IMR-90 (cell line): ENCODE measurements around the gene SOWAHC. TPM values are rescaled to one million over a fixed set of nuclear protein-coding genes. Genes with fewer than 3 reads are reported as not detected.
"Not testable (repeated sequence)": the region's sequence is repeated elsewhere in the genome, so short reads cannot be mapped to it uniquely, and the experiment has no call there.

ENCODE experiments used
- ATAC-seq: fragments of 200-7000 bp; cut with Tn5 transposase; 2 replicates; pipeline ENCODE4 v1.9.1; 2020; ENCODE audit warnings: low read depth, mild to moderate bottlenecking, moderate library complexity
- BruUV-seq: library from RNA; stranded (reverse); fragments of 400-500 nt; replicated peaks from 2 replicates; lab custom pipeline; 2021; lab: Mats Ljungman, UMichigan
- CTCF ChIA-PET: fragments of 300-600 bp; formaldehyde crosslinking; extraction: SDS; loops from one replicate; lab custom pipeline; 2021; ENCODE audit warnings: antibody characterized with exemption; lab: Yijun Ruan, JAX
- POLR2A ChIA-PET: fragments of 300-600 bp; sonication (Branson Sonifier 250); formaldehyde crosslinking; loops from one replicate; lab custom pipeline; 2022; ENCODE audit warnings: antibody characterized with exemption; ENCODE audit not compliant: unreplicated experiment; lab: Charles Lee
- DNase-seq: peaks from one replicate; pipeline ENCODE4 v3.0.0; 2013
- H2AFZ ChIP-seq: replicated peaks from 2 replicates; pipeline ENCODE3; 2013; ENCODE audit warnings: low read length, mild to moderate bottlenecking; ENCODE audit not compliant: poor library complexity
- H2AK5ac ChIP-seq: 2 replicates; pipeline ENCODE4 v1.6.1; 2013; ENCODE audit warnings: low read depth, low read length, inconsistent platforms
- H2AK9ac ChIP-seq: replicated peaks from 2 replicates; pipeline ENCODE3; 2013; ENCODE audit warnings: mild to moderate bottlenecking, low read depth, low read length, moderate library complexity; ENCODE audit not compliant: poor library complexity
- H2BK120ac ChIP-seq: 2 replicates; pipeline ENCODE4 v1.6.1; 2013; ENCODE audit warnings: low read depth, low read length, inconsistent platforms
- H2BK15ac ChIP-seq: 3 replicates; pipeline ENCODE4 v1.6.1; 2013; ENCODE audit warnings: low read depth, low read length, inconsistent platforms
- H2BK20ac ChIP-seq: 2 replicates; pipeline ENCODE4 v1.6.1; 2013; ENCODE audit warnings: low read depth, mild to moderate bottlenecking, inconsistent platforms, low read length, moderate library complexity
- H2BK5ac ChIP-seq: 2 replicates; pipeline ENCODE4 v1.6.1; 2013; ENCODE audit warnings: mild to moderate bottlenecking, low read depth, low read length, inconsistent platforms; ENCODE audit not compliant: poor library complexity, severe bottlenecking
- H3K14ac ChIP-seq: replicated peaks from 2 replicates; pipeline ENCODE4 v1.6.1; 2013; ENCODE audit warnings: low read depth, low read length, inconsistent platforms
- H3K18ac ChIP-seq: 2 replicates; pipeline ENCODE4 v1.6.1; 2013; ENCODE audit warnings: low read depth, low read length, control low read depth
- H3K23ac ChIP-seq: 2 replicates; pipeline ENCODE4 v1.6.1; 2013; ENCODE audit warnings: low read depth, low read length, inconsistent platforms
- H3K27ac ChIP-seq: 2 replicates; pipeline ENCODE4 v1.5.1; 2013; ENCODE audit warnings: mild to moderate bottlenecking, control low read depth, low read length; ENCODE audit not compliant: insufficient read depth
- H3K27me3 ChIP-seq: 2 replicates; pipeline ENCODE4 v1.6.1; 2013; ENCODE audit warnings: low read length; ENCODE audit not compliant: control insufficient read depth, insufficient read depth
- H3K36me3 ChIP-seq: 2 replicates; pipeline ENCODE4 v1.6.1; 2013; ENCODE audit warnings: low read length, mixed read lengths; ENCODE audit not compliant: control insufficient read depth, insufficient read depth
- H3K4ac ChIP-seq: 2 replicates; pipeline ENCODE4 v1.6.1; 2013; ENCODE audit warnings: low read depth, low read length, inconsistent platforms
- H3K4me1 ChIP-seq: 2 replicates; pipeline ENCODE4 v1.6.1; 2013; ENCODE audit warnings: low read length, mixed read lengths; ENCODE audit not compliant: control insufficient read depth, insufficient read depth
- H3K4me2 ChIP-seq: 2 replicates; pipeline ENCODE4 v1.6.1; 2013; ENCODE audit warnings: low read depth, mild to moderate bottlenecking, control low read depth, low read length, moderate library complexity
- H3K4me3 ChIP-seq: 2 replicates; pipeline ENCODE4 v1.5.1; 2013; ENCODE audit warnings: low read depth, mild to moderate bottlenecking, control low read depth, low read length, moderate library complexity; ENCODE audit not compliant: insufficient read depth
- H3K56ac ChIP-seq: 2 replicates; pipeline ENCODE4 v1.6.1; 2013; ENCODE audit warnings: low read length, inconsistent platforms; ENCODE audit not compliant: insufficient read depth; ENCODE audit errors: extremely low read depth
- H3K79me1 ChIP-seq, 2 experiments: 2 replicates each; pipeline ENCODE4 v1.6.1; 2013; ENCODE audit warnings: low read length in 2 of 2, inconsistent platforms in 1 of 2, low read depth in 1 of 2
- H3K9ac ChIP-seq: 2 replicates; pipeline ENCODE4 v1.6.1; 2013; ENCODE audit warnings: low read depth, low read length, control low read depth
- H3K9me1 ChIP-seq: 2 replicates; pipeline ENCODE4 v1.6.1; 2013; ENCODE audit warnings: low read length, inconsistent platforms; ENCODE audit not compliant: insufficient read depth
- H3K9me3 ChIP-seq: 2 replicates; pipeline ENCODE4 v1.6.1; 2013; ENCODE audit warnings: low read length; ENCODE audit not compliant: control insufficient read depth, insufficient read depth
- H4K20me1 ChIP-seq: 2 replicates; pipeline ENCODE4 v1.6.1; 2013; ENCODE audit warnings: low read length, inconsistent platforms; ENCODE audit not compliant: insufficient read depth
- H4K5ac ChIP-seq: 2 replicates; pipeline ENCODE4 v1.6.1; 2013; ENCODE audit warnings: mild to moderate bottlenecking, low read depth, low read length, control low read depth
- H4K8ac ChIP-seq, 2 experiments: 2 replicates each; pipeline ENCODE4 v1.6.1; 2013; ENCODE audit warnings: low read depth in 2 of 2, low read length in 2 of 2, control low read depth in 1 of 2, inconsistent platforms in 1 of 2
- H4K91ac ChIP-seq: 2 replicates; pipeline ENCODE4 v1.6.1; 2013; ENCODE audit warnings: low read depth, low read length, inconsistent platforms; ENCODE audit not compliant: insufficient read depth
- CTCF ChIP-seq: conservative IDR thresholded peaks from 2 replicates; pipeline ENCODE4 v1.5.1; 2012; ENCODE audit warnings: mild to moderate bottlenecking, low read depth, low read length, improper control_type of control experiment
- WGBS, 2 experiments: methylation state at CpG; one replicate each; pipeline versions ENCODE4 v1.1.5 to v1.1.7; 2013; ENCODE audit warnings: missing lambda C conversion rate in 2 of 2; ENCODE audit not compliant: insufficient read length in 1 of 2; ENCODE audit errors: extremely low coverage in 2 of 2; 5-methylcytosine and 5-hydroxymethylcytosine counted together
- dilution Hi-C: fragments of 300-500 bp; cut with HindIII; formaldehyde crosslinking; loops from one replicate; pipeline ENCODE4 v1.14.3; 2018; ENCODE audit warnings: low sequenced_read_pairs; ENCODE audit not compliant: unreplicated experiment
- in situ Hi-C: fragments of 300-500 bp; cut with MboI; formaldehyde crosslinking; loops from 3 replicates; pipeline ENCODE4 v1.14.3; 2019; ENCODE audit warnings: low sequenced_read_pairs, inconsistent platforms, mixed read lengths
- intact Hi-C: fragments of 100-400 bp; cut with micrococcal nuclease; formaldehyde crosslinking; loops from 2 replicates; pipeline ENCODE4 v1.10.0; 2022
- polyA plus RNA-seq, 3 experiments: library from polyadenylated mRNA; depleted of rRNA; stranded (reverse); fragments of >200 nt; gene quantifications; 2 replicates each; pipeline ENCODE4 v1.2.3, GENCODE V29; 2012; ENCODE audit warnings: low replicate concordance in 1 of 3
- total RNA-seq: library from RNA; depleted of rRNA; stranded (reverse); fragments of >200 nt; gene quantifications from 2 replicates; pipeline ENCODE4 v1.2.3, GENCODE V29; 2012

Gene SOWAHC
- total and polyA plus RNA-seq, 2 of the 4 experiments (the other 2 are of a cell fraction), result 3.2 to 4.8 TPM

- no peak overlapping the region for H4K5ac ChIP-seq
- H3K27ac ChIP-seq, result no peak overlapping the region
- H3K14ac ChIP-seq, result no peak overlapping the region
- no peak overlapping the region for H4K91ac ChIP-seq
- ChIA-PET POLR2A (no interaction called here), CTCF (interaction anchor here (0.6 kb wide), 1 partner anchor 11 kb away, joined by 3 read pairs; no protein-coding TSS in a partner anchor)
- no peak overlapping the region for H3K9ac ChIP-seq
- H3K4me1 ChIP-seq, result no peaks in the 10 kb centered on the region
- peaks cover 7 to 12% of the 10 kb centered on the region in 2 experiments; a peak in 3 of 4 replicates for H3K79me1 ChIP-seq
- H4K20me1 ChIP-seq, result no peaks in the 10 kb centered on the region
- H2AK5ac ChIP-seq, result no peak overlapping the region
- no peak overlapping the region for H2BK5ac ChIP-seq
- dilution Hi-C loops (no loop called here), in situ Hi-C loops (no loop called here), intact Hi-C loops (loop anchor here (5.0 to 10.0 kb wide), 3 partner anchors 61 to 142 kb away; no protein-coding TSS in a partner anchor)
- H3K23ac ChIP-seq, result no peak overlapping the region
- H2AK9ac ChIP-seq, result no peak overlapping the region
- H2BK20ac ChIP-seq, result no peak overlapping the region
- no CpG with 5 or more reads among the region's 1 CpG for WGBS, 2 experiments
- no peak overlapping the region for H2BK120ac ChIP-seq
- H3K4me3 ChIP-seq, result no peak overlapping the region
- no peak for ATAC-seq
- H3K4ac ChIP-seq, result no peak overlapping the region
- no peak for TF ChIP-seq CTCF
- H3K9me3 ChIP-seq, result no peaks in the 10 kb centered on the region
- no peak overlapping the region for H2AFZ ChIP-seq
- no peaks in the 10 kb centered on the region for H3K27me3 ChIP-seq
- H3K36me3 ChIP-seq, result peaks cover 10% of the 10 kb centered on the region
- peaks cover 3% of the 10 kb centered on the region for H3K9me1 ChIP-seq
- no peak overlapping the region for H2BK15ac ChIP-seq
- no peak for DNase-seq
- H3K56ac ChIP-seq, result no peak overlapping the region
- H3K4me2 ChIP-seq, result no peak overlapping the region
- BruUV-seq, result no TSS peak
- H3K18ac ChIP-seq, result no peak overlapping the region
- no peak overlapping the region for H4K8ac ChIP-seq
Measured at GRCh38 chr2:109575373-109575772, 38.8 kb upstream of the SOWAHC start.

- H3K23ac ChIP-seq, H3K9me3 ChIP-seq, H3K27me3 ChIP-seq, in situ Hi-C loops, H4K5ac ChIP-seq, H3K9ac ChIP-seq, ATAC-seq, H2AK5ac ChIP-seq, H4K8ac ChIP-seq, H3K4me3 ChIP-seq, H3K4me1 ChIP-seq, H3K4me2 ChIP-seq, BruUV-seq, CTCF ChIA-PET, H3K9me1 ChIP-seq, POLR2A ChIA-PET, H2AK9ac ChIP-seq, H3K56ac ChIP-seq, H2BK20ac ChIP-seq, H3K27ac ChIP-seq, dilution Hi-C loops, H2BK120ac ChIP-seq, H4K91ac ChIP-seq, H3K4ac ChIP-seq, H2BK15ac ChIP-seq, H3K14ac ChIP-seq, H2BK5ac ChIP-seq, H4K20me1 ChIP-seq, H2AFZ ChIP-seq, DNase-seq, H3K18ac ChIP-seq: not testable (repeated sequence)
- WGBS, 2 experiments, result no CpG with 5 or more reads among the region's 7 CpGs
- Histone ChIP-seq H3K79me1 (peaks cover 23 to 30% of the 10 kb centered on the region in 2 experiments), H3K36me3 (peaks cover 11% of the 10 kb centered on the region)
- intact Hi-C loops, result loop anchor here (2.0 to 10.0 kb wide), 4 partner anchors 21 to 140 kb away; no protein-coding TSS in a partner anchor
Measured at GRCh38 chr2:109577630-109578029, 36.5 kb upstream of the SOWAHC start.
